Fibroblast of villous mesenchyme (primary cell): ENCODE results near the gene ROBO4. TPM values are rescaled to one million over a fixed set of nuclear protein-coding genes. Genes with fewer than 3 reads are reported as not detected.
A peak's percentile ranks its signal among the peaks of the same experiment; 100 is the strongest.

Experiments used
- DNase-seq: peaks from one replicate; pipeline ENCODE4 v3.0.0-alpha.2; 2010; ENCODE audit warnings: low read depth
- H3K4me3 ChIP-seq: 2 replicates; pipeline ENCODE4 v1.5.1; 2011; ENCODE audit warnings: low read depth, mild to moderate bottlenecking, low read length
- CTCF ChIP-seq: IDR thresholded peaks from 2 replicates; pipeline ENCODE4 v1.5.1; 2012; ENCODE audit warnings: low read depth, mild to moderate bottlenecking, low read length; ENCODE audit not compliant: insufficient read depth
- total RNA-seq: library from RNA; depleted of rRNA; stranded (reverse); fragments of >200 nt; gene quantifications from 2 replicates; pipeline ENCODE4 v1.2.3, GENCODE V29; 2012

ROBO4 gene
- total RNA-seq, 1 donor: 0.86 TPM

GRCh38 chr11:124942466-124943253 lies 45.0 kb upstream of the ROBO4 start:
- no peak overlapping the region for H3K4me3 ChIP-seq
- no peak for DNase-seq
- no peak for TF ChIP-seq CTCF

GRCh38 chr11:124941703-124942102 lies 44.0 kb upstream of the ROBO4 start:
- no peak overlapping the region for H3K4me3 ChIP-seq
- no peak for DNase-seq
- TF ChIP-seq CTCF: no peak

GRCh38 chr11:124938970-124939369 lies 41.3 kb upstream of the ROBO4 start:
- no peak overlapping the region for H3K4me3 ChIP-seq
- no peak for DNase-seq
- TF ChIP-seq CTCF: no peak

- H3K4me3 ChIP-seq: no peak overlapping the region
- peak; percentile 33 for DNase-seq
- TF ChIP-seq CTCF: no peak
These were observed 40.6 kb upstream of the ROBO4 start for GRCh38 chr11:124938206-124938765.

GRCh38 chr11:124937336-124937935 lies 39.8 kb upstream of the ROBO4 start:
- TF ChIP-seq CTCF: no peak
- no peak overlapping the region for H3K4me3 ChIP-seq
- no peak for DNase-seq

- no peak within 1 kb of the TSS for H3K4me3 ChIP-seq
- no peak for DNase-seq
- no peak for TF ChIP-seq CTCF
These were observed 38.2 kb upstream of the ROBO4 start, which contains the start of gene HEPACAM for GRCh38 chr11:124935548-124936514. Gene HEPACAM (minus strand): TSS chr11:124936047. CDS start chr11:124936006, 41 bp downstream.
